A673 (cell line): Measurements from ENCODE around the gene SNRPB.

Experiments
- EZH2 ChIP-seq: fragments of 200-600 bp; sonication (generic); IDR thresholded peaks from 2 replicates; pipeline ENCODE4 v1.6.1; 2017; ENCODE audit warnings: borderline replicate concordance, low read depth, mild to moderate bottlenecking, mixed read lengths, antibody characterized with exemption, low read length; ENCODE audit not compliant: poor library complexity, severe bottlenecking
- TF ChIP-seq, protein P1 (sequence below): fragments of 300-800, 200-600 bp; sonication (generic); conservative IDR thresholded peaks from 2 replicates; pipeline ENCODE4 v1.5.1; 2017; ENCODE audit warnings: low read depth, mild to moderate bottlenecking, antibody characterized with exemption, low read length, moderate library complexity, mixed read lengths

DNA sequence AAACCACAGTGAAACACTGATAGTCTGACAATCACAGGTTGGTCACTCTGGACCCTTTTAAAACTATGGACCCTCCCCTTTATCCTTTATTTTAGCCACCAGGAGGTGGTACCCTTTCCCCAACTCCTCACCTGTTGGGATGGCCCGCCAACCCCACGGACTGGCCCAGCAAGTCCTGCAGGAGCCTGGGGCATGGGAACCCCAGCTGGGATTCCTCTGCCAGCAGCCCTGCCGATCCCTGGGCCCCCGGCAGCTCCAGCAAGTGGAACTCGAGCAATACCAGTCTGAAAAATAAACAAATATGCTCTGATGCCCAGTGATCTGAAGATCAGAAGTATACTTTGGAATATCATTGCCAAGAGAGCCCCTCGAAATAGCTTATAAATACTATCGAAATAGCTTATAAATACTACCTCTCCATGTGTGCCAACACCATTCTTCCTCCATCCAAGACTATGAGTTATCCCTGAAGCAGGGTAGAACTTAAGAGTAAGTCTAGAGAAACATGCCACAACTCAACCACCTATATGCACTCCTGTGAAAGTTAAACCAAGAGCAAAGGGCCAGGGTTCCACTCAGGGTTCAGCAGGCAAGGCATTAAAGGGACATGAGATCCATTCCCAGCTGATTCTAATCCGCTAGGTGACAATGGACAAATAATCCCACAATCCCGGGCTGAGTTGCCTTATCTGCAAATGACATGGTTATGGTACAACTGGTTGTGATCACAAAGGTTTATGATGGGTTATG lies 6.8 kb downstream of the SNRPB start:
- TF ChIP-seq, protein P1, sequence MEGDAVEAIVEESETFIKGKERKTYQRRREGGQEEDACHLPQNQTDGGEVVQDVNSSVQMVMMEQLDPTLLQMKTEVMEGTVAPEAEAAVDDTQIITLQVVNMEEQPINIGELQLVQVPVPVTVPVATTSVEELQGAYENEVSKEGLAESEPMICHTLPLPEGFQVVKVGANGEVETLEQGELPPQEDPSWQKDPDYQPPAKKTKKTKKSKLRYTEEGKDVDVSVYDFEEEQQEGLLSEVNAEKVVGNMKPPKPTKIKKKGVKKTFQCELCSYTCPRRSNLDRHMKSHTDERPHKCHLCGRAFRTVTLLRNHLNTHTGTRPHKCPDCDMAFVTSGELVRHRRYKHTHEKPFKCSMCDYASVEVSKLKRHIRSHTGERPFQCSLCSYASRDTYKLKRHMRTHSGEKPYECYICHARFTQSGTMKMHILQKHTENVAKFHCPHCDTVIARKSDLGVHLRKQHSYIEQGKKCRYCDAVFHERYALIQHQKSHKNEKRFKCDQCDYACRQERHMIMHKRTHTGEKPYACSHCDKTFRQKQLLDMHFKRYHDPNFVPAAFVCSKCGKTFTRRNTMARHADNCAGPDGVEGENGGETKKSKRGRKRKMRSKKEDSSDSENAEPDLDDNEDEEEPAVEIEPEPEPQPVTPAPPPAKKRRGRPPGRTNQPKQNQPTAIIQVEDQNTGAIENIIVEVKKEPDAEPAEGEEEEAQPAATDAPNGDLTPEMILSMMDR = no peak
- no peak for TF ChIP-seq EZH2
